ENCODE results near the gene PTER.
A peak's percentile ranks its signal among the peaks of the same experiment; 100 is the strongest.

Gene PTER

GRCh38 chr10:16529853-16530252, 93.0 kb downstream of the PTER start:
- TF ChIP-seq CTCF (conservative IDR thresholded peaks at IDR 0.05; ENCODE audit: low read length), result no peak
- no peak overlapping the region for H3K4me3 ChIP-seq (ENCODE audit: low read length)
- DNase-seq (ENCODE audit: low read depth), result no peak

- no peak for DNase-seq (ENCODE audit: low read depth)
- no peak for TF ChIP-seq CTCF (conservative IDR thresholded peaks at IDR 0.05; ENCODE audit: low read length)
- no peak overlapping the region for H3K4me3 ChIP-seq (ENCODE audit: low read length)
These were observed 99.3 kb downstream of the PTER start for GRCh38 chr10:16536155-16536554.

- no peak overlapping the region for H3K4me3 ChIP-seq (ENCODE audit: low read length)
- no peak for TF ChIP-seq CTCF (conservative IDR thresholded peaks at IDR 0.05; ENCODE audit: low read length)
- DNase-seq (ENCODE audit: low read depth), result no peak
These were observed 107.3 kb downstream of the PTER start for GRCh38 chr10:16544099-16544498.

- no peak for DNase-seq (ENCODE audit: low read depth)
- no peak for TF ChIP-seq CTCF (conservative IDR thresholded peaks at IDR 0.05; ENCODE audit: low read length)
- H3K4me3 ChIP-seq (ENCODE audit: low read length), result no peak overlapping the region
These were observed 107.8 kb downstream of the PTER start for GRCh38 chr10:16544591-16544990.

DNA sequence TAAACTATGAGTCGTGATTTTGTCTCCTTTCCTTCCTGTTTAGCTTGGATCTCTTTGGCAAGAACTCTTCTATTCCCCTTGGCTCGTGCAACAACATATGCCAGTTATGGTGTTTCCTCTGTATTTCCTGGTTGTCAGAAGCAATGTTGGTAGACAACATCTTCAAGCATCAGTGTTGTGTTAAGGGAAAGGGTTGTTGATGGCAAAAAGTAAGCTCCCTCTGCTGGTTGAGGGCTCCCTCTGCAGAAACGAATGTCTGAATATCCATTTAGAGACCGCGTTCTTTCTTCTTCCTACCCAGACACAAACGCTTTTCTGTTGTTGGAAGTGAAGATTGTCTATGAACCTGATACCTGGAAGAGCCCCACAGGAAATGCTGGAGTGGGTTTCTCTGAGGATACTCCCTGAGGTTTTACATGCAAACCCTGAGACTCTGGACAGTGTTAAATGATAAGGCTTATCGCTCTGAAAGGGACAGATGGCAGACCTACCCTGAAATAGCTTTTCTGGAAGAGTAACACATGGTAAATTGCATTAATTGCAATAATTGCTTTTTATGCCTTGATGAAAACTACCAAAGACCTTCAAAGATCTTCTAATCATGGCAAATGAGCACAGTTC, 108.4 kb downstream of the PTER start:
- no peak overlapping the region for H3K4me3 ChIP-seq (ENCODE audit: low read length)
- peak; percentile 87 for TF ChIP-seq CTCF (conservative IDR thresholded peaks at IDR 0.05; ENCODE audit: low read length)
- DNase-seq (ENCODE audit: low read depth), result peak; percentile 46

- no peak overlapping the region for H3K4me3 ChIP-seq (ENCODE audit: low read length)
- DNase-seq (ENCODE audit: low read depth), result no peak
- no peak for TF ChIP-seq CTCF (conservative IDR thresholded peaks at IDR 0.05; ENCODE audit: low read length)
These were observed 111.2 kb downstream of the PTER start for GRCh38 chr10:16547973-16548372.

- no peak for TF ChIP-seq CTCF (conservative IDR thresholded peaks at IDR 0.05; ENCODE audit: low read length)
- DNase-seq (ENCODE audit: low read depth), result no peak
- no peak overlapping the region for H3K4me3 ChIP-seq (ENCODE audit: low read length)
These were observed 122.5 kb downstream of the PTER start for GRCh38 chr10:16559236-16559773.

Measured in AG10803 (cell line).